ENCODE results near the gene NBEAL1. TPM values are rescaled to one million over a fixed set of nuclear protein-coding genes. Genes with fewer than 3 reads are reported as not detected.
"Not testable (repeated sequence)": the region's sequence is repeated elsewhere in the genome, so short reads cannot be mapped to it uniquely, and the experiment has no call there.

Gene NBEAL1
- total RNA-seq, 4 donors from 2014 or later, result 20.5 to 24.1 (median 23.1) TPM

DNA sequence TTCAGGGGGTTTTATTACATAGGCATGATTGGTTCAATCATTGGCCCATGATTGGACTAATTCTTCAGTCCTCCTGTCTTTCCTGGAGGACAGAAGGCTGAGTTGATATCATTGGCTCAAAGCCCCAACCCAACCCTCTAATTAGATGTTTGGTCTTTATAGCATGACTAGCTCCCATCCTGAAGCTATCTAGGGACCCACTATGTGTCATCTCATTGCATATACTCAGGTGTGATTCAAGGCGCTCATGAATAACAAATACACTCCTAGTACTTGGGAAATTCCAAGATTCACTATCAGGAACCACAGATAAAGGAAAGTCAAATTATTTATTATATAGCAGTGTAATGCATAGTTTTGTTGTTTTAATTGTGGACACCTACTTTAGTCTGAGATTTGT is 24.9 kb upstream of the NBEAL1 start:
- Histone ChIP-seq H3K4me1 (no peaks in the 10 kb centered on the region), H3K36me3 (peaks cover 0 to 3% (median 0%) of the 10 kb centered on the region in 4 donors), H3K27ac (replicated peaks in 1 of 4) (no peak overlapping the region), H3K9me3 (no peaks in the 10 kb centered on the region), H3K4me3 (no peak overlapping the region), H3K27me3 (no peaks in the 10 kb centered on the region)
- intact Hi-C loops (cut with DNase I), result no loop called here
- 100% methylated on average over 1 of the region's 1 CpG for WGBS
- DNase-seq (ENCODE audit: extremely low spot score), result no peak
- TF ChIP-seq POLR2A (IDR thresholded peaks at IDR 0.05; ENCODE audit: low read depth) (no peak), POLR2AphosphoS5 (IDR thresholded peaks at IDR 0.05) (no peak), EP300 (IDR thresholded peaks at IDR 0.05) (no peak)
- TF ChIP-seq, protein P1, sequence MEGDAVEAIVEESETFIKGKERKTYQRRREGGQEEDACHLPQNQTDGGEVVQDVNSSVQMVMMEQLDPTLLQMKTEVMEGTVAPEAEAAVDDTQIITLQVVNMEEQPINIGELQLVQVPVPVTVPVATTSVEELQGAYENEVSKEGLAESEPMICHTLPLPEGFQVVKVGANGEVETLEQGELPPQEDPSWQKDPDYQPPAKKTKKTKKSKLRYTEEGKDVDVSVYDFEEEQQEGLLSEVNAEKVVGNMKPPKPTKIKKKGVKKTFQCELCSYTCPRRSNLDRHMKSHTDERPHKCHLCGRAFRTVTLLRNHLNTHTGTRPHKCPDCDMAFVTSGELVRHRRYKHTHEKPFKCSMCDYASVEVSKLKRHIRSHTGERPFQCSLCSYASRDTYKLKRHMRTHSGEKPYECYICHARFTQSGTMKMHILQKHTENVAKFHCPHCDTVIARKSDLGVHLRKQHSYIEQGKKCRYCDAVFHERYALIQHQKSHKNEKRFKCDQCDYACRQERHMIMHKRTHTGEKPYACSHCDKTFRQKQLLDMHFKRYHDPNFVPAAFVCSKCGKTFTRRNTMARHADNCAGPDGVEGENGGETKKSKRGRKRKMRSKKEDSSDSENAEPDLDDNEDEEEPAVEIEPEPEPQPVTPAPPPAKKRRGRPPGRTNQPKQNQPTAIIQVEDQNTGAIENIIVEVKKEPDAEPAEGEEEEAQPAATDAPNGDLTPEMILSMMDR (IDR thresholded peaks at IDR 0.05), result no peak

DNA sequence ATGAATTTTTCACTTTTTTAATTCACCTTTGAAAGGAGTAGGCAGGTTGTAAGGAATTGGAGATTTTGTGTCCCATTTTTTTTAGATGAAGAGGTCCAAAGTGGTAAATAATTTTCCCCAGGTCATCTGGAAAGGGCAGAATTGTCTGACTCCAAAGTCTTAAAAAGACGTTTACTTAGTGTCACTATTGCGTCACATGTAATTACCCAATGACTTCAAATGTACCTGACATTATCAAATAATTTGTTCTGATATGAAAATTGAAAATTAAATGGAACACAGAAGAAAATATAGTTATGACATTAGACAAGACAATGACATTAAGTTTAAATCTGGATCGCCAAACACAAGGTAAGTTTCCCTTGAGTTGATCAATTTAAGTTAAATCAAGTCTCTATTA is 24.2 kb upstream of the NBEAL1 start:
- TF ChIP-seq, protein P1 (IDR thresholded peaks at IDR 0.05), result no peak
- no peak for TF ChIP-seq POLR2AphosphoS5 (IDR thresholded peaks at IDR 0.05)
- no peak for TF ChIP-seq POLR2A (IDR thresholded peaks at IDR 0.05; ENCODE audit: low read depth)
- no peak for TF ChIP-seq EP300 (IDR thresholded peaks at IDR 0.05)
- Histone ChIP-seq H3K27ac (replicated peaks in 1 of 4) (no peak overlapping the region), H3K4me1 (no peaks in the 10 kb centered on the region), H3K9me3 (no peaks in the 10 kb centered on the region), H3K36me3 (peaks cover 0 to 3% (median 0%) of the 10 kb centered on the region in 4 donors), H3K4me3 (no peak overlapping the region), H3K27me3 (no peaks in the 10 kb centered on the region)
- 93% methylated on average over 3 of the region's 3 CpGs for WGBS
- DNase-seq (ENCODE audit: extremely low spot score), result no peak
- intact Hi-C loops (cut with DNase I), result no loop called here

DNA sequence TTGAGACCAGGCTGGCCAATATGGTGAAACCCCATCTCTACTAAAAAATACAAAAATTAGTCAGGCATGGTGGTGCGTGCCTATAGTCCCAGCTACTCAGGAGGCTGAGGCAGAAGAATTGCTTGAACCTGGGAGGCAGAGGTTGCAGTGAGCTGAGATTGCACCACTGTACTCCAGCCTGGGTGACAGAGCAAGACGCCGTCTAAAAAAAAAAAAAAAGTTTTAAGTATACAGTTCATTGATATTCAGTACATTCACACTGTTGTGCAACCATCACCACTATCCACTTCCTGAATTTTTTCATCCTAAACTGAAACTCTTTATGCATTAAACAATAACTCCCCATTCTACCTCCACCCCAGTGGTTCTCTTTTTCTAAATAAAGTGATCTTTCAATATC is 17.6 kb upstream of the NBEAL1 start:
- not testable (repeated sequence) for DNase-seq (ENCODE audit: extremely low spot score)
- WGBS, result 60% methylated on average over 3 of the region's 3 CpGs

DNA sequence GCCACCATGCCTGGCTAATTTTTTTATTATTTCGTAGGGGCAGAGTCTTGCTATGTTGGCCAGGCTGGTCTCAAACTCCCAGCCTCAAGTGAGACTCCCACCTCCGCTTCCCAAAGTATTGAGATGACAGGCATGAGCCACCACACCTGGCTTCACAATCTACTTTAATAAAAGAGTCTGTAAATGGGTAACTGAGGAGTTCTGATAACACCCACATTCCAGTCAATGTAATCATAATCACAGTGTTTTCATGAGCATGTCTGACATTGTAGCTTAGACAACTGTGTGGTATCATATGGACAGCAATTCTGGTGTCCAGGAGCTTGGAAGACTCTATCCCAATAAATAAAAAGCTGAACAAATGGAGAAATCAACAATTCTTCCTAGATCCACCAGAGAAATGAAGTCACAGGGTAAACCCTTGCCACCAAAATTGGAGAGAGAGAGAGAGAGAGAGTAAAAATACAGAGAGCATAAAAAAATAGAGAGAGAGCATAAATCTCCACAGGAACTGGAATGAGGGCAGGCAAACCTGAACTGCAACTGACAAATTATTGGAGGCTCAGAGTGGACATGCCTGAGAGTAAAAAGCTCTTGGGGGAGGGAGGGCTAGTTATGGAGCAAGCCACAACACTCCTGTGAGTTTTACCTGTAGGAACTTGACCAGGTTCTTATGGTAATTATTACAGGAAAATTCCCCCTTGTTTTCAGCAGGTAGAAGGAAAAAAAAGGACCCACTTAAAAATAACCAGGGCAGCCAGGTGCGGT is 12.4 kb upstream of the NBEAL1 start:
- DNase-seq (ENCODE audit: extremely low spot score), result no peak
- TF ChIP-seq POLR2A (IDR thresholded peaks at IDR 0.05; ENCODE audit: low read depth) (no peak), POLR2AphosphoS5 (IDR thresholded peaks at IDR 0.05) (no peak), EP300 (IDR thresholded peaks at IDR 0.05) (no peak)
- TF ChIP-seq, protein P1 (IDR thresholded peaks at IDR 0.05), result no peak
- Histone ChIP-seq H3K27me3 (no peaks in the 10 kb centered on the region), H3K36me3 (no peaks in the 10 kb centered on the region), H3K27ac (replicated peaks in 1 of 4) (no peak overlapping the region), H3K9me3 (no peaks in the 10 kb centered on the region), H3K4me1 (no peaks in the 10 kb centered on the region), H3K4me3 (no peak overlapping the region)
- intact Hi-C loops (cut with DNase I), result no loop called here
- WGBS, result 90% methylated on average over 3 of the region's 3 CpGs

More for the DNA sequence above, 17.6 kb upstream of the NBEAL1 start:
- H3K36me3 ChIP-seq; intact Hi-C loops (cut with DNase I); H3K4me3 ChIP-seq; H3K9me3 ChIP-seq; H3K4me1 ChIP-seq; H3K27ac ChIP-seq (replicated peaks in 1 of 4); H3K27me3 ChIP-seq: not testable (repeated sequence)

DNA sequence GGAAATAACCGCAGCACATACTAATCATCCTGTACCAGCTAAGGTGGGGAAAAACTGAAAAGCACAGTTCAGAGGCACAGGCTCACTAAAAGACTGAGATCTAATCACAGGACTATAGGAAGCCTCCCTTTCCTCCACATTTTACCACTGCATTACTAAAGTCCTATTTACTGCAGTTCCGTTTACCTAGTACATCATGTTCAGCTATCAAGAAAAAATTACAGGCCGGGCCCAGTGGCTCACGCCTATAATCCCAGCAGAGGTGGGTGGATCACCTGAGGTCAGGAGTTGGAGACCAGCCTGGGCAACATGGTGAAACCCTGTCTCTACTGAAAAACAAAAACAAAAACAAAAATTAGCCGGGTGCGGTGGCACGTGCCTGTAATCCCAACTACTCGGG is 11.0 kb upstream of the NBEAL1 start:
- Histone ChIP-seq H3K36me3 (no peaks in the 10 kb centered on the region), H3K4me3 (no peak overlapping the region), H3K9me3 (no peaks in the 10 kb centered on the region), H3K4me1 (no peaks in the 10 kb centered on the region), H3K27ac (replicated peaks in 1 of 4) (no peak overlapping the region), H3K27me3 (no peaks in the 10 kb centered on the region)
- peak; percentile 34 for DNase-seq (ENCODE audit: extremely low spot score)
- WGBS, result 94% methylated on average over 8 of the region's 8 CpGs
- TF ChIP-seq, protein P1 (IDR thresholded peaks at IDR 0.05), result no peak
- TF ChIP-seq POLR2A (IDR thresholded peaks at IDR 0.05; ENCODE audit: low read depth) (no peak), POLR2AphosphoS5 (IDR thresholded peaks at IDR 0.05) (no peak), EP300 (IDR thresholded peaks at IDR 0.05) (no peak)
- intact Hi-C loops (cut with DNase I), result no loop called here
